ENCODE results near the gene SEC24A.
A peak's percentile ranks its signal among the peaks of the same experiment; 100 is the strongest.

Gene SEC24A

DNA sequence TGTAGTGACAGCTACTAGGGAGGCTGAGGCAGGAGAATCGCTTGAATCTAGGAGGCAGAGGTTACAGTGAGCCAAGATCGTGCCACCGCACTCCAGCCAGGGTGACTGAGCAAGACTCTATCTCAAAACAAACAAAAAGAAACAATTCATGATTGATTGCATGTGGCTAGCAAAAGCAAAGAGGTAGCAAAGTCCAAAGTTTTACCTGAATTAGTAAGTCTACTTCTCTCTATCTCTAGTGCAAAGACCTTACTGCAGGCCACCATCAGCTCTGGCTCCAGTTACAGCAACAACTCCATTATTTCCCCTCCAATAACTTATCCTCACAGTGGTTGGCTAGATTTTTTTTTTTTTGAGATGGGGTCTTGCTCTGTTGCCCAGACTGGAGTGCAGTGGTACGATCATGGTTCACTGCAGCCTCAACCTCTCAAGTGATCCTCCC, 9.8 kb upstream of the SEC24A start:
- no peaks in the 10 kb centered on the region for H3K27me3 ChIP-seq (ENCODE audit: insufficient read depth, low read length)
- no peak overlapping the region for H3K4me2 ChIP-seq (ENCODE audit: low read length)
- H2AFZ ChIP-seq (ENCODE audit: low read length): no peak overlapping the region
- no peaks in the 10 kb centered on the region for H3F3A ChIP-seq (ENCODE audit: insufficient read depth, low read length)
- no peaks in the 10 kb centered on the region for H4K20me1 ChIP-seq (ENCODE audit: insufficient read depth, low read length)
- TF ChIP-seq, protein P1, sequence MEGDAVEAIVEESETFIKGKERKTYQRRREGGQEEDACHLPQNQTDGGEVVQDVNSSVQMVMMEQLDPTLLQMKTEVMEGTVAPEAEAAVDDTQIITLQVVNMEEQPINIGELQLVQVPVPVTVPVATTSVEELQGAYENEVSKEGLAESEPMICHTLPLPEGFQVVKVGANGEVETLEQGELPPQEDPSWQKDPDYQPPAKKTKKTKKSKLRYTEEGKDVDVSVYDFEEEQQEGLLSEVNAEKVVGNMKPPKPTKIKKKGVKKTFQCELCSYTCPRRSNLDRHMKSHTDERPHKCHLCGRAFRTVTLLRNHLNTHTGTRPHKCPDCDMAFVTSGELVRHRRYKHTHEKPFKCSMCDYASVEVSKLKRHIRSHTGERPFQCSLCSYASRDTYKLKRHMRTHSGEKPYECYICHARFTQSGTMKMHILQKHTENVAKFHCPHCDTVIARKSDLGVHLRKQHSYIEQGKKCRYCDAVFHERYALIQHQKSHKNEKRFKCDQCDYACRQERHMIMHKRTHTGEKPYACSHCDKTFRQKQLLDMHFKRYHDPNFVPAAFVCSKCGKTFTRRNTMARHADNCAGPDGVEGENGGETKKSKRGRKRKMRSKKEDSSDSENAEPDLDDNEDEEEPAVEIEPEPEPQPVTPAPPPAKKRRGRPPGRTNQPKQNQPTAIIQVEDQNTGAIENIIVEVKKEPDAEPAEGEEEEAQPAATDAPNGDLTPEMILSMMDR (IDR thresholded peaks at IDR 0.05; ENCODE audit: low read length): no peak
- no peak for TF ChIP-seq EZH2 (IDR thresholded peaks at IDR 0.05; ENCODE audit: borderline replicate concordance, low read length)
- no peaks in the 10 kb centered on the region for H3K9me3 ChIP-seq (ENCODE audit: low read length)
- H3K4me1 ChIP-seq (ENCODE audit: insufficient read depth, low read length, severe bottlenecking): peaks cover 21% of the 10 kb centered on the region
- H3K27ac ChIP-seq (ENCODE audit: low read depth, low read length, poor library complexity, severe bottlenecking): no peak overlapping the region
- no peaks in the 10 kb centered on the region for H3K79me2 ChIP-seq (ENCODE audit: insufficient read depth, low read length)
- H3K4me3 ChIP-seq (ENCODE audit: low read depth, low read length, poor library complexity, severe bottlenecking): no peak overlapping the region
- H3K9me2 ChIP-seq (ENCODE audit: low read depth, low read length): no peaks in the 10 kb centered on the region
- H3K36me3 ChIP-seq (ENCODE audit: insufficient read depth, low read length): no peaks in the 10 kb centered on the region
- no peak overlapping the region for H3K9ac ChIP-seq (ENCODE audit: low read length)

DNA sequence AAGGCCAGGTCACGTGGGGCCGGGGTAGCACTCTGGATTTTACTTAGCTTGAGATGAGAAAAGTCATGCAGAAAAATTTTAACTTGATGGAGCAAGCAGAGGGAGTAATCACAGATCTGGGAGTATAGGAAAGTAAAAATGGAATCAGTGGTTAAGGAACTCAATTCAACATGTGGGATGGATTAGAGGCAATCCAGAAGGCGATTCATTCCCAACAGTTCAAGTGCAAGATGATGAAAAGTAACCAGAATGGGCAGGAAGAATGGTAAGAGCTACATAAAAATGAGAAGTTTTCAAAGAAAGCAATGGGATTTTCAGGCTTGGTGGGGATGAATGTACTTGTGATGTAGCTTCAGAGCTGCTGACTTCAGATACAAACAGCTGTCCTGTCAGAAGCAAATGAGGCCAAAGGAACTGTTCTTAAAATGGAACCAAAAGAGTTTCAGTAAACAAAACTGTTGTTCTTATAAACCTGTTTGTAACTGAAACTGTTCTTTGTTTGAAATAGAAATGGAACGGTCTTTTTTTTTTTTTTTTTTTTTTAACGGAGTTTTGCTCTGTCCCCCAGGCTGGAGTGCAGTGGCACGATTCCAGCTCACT, 5.6 kb upstream of the SEC24A start:
- H3K27me3 ChIP-seq (ENCODE audit: insufficient read depth, low read length): no peaks in the 10 kb centered on the region
- TF ChIP-seq, protein P1 (IDR thresholded peaks at IDR 0.05; ENCODE audit: low read length): no peak
- TF ChIP-seq EZH2 (IDR thresholded peaks at IDR 0.05; ENCODE audit: borderline replicate concordance, low read length): no peak
- H4K20me1 ChIP-seq (ENCODE audit: insufficient read depth, low read length): no peaks in the 10 kb centered on the region
- H3K4me3 ChIP-seq (ENCODE audit: low read depth, low read length, poor library complexity, severe bottlenecking): no peak overlapping the region
- no peaks in the 10 kb centered on the region for H3K9me2 ChIP-seq (ENCODE audit: low read depth, low read length)
- H3K9me3 ChIP-seq (ENCODE audit: low read length): no peaks in the 10 kb centered on the region
- no peaks in the 10 kb centered on the region for H3K79me2 ChIP-seq (ENCODE audit: insufficient read depth, low read length)
- no peaks in the 10 kb centered on the region for H3K36me3 ChIP-seq (ENCODE audit: insufficient read depth, low read length)
- peaks cover 24% of the 10 kb centered on the region for H3K4me1 ChIP-seq (ENCODE audit: insufficient read depth, low read length, severe bottlenecking)
- no peaks in the 10 kb centered on the region for H3F3A ChIP-seq (ENCODE audit: insufficient read depth, low read length)
- no peak overlapping the region for H3K4me2 ChIP-seq (ENCODE audit: low read length)
- no peak overlapping the region for H3K9ac ChIP-seq (ENCODE audit: low read length)
- H2AFZ ChIP-seq (ENCODE audit: low read length): no peak overlapping the region
- no peak overlapping the region for H3K27ac ChIP-seq (ENCODE audit: low read depth, low read length, poor library complexity, severe bottlenecking)

DNA sequence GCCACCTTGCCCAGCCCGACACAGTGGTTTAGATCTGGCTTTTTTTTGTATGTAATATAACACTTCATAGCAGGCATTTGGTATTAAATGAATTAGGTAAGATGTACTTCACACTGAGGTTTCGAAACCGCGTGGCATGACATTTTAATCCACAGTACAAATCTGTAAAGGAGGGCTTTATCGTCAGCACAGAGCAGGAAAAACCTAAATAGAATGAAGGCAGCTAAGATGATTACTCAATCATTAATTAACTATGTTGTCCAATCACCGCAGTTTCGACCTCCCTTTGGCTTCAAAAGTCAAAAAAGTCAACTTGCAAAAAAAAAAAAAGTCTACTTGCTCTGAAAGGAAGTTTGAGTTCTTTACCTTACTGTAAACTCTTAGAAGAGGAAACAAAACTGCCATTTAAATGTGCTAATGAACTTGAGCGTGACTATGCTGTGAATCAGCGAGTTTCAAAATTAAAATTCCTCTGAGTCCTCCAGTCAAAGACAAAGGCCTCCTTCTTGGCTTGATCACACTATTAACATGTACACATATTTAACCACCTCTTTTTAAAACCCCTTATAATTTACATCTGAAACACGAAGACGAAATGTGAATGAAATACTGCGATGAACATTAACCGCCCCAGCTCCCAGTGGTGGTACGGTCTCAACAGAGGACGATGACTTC, 698 bp upstream of the SEC24A start:
- peaks cover 25% of the 10 kb centered on the region for H3K79me2 ChIP-seq (ENCODE audit: insufficient read depth, low read length)
- peaks cover 39% of the 10 kb centered on the region for H3K4me1 ChIP-seq (ENCODE audit: insufficient read depth, low read length, severe bottlenecking)

More for the DNA sequence above, 698 bp upstream of the SEC24A start:
- Histone ChIP-seq H3K27ac (ENCODE audit: low read depth, low read length, poor library complexity, severe bottlenecking) (peak overlapping the region; percentile 95), H3F3A (ENCODE audit: insufficient read depth, low read length) (no peaks in the 10 kb centered on the region), H4K20me1 (ENCODE audit: insufficient read depth, low read length) (no peaks in the 10 kb centered on the region), H3K9me2 (ENCODE audit: low read depth, low read length) (no peaks in the 10 kb centered on the region), H3K36me3 (ENCODE audit: insufficient read depth, low read length) (no peaks in the 10 kb centered on the region), H3K27me3 (ENCODE audit: insufficient read depth, low read length) (no peaks in the 10 kb centered on the region), H3K9ac (ENCODE audit: low read length) (peak overlapping the region; percentile 86), H3K4me3 (ENCODE audit: low read depth, low read length, poor library complexity, severe bottlenecking) (peak overlapping the region; percentile 92), H2AFZ (ENCODE audit: low read length) (no peak overlapping the region), H3K4me2 (ENCODE audit: low read length) (peak overlapping the region; percentile 73), H3K9me3 (ENCODE audit: low read length) (no peaks in the 10 kb centered on the region)
- TF ChIP-seq, protein P1 (IDR thresholded peaks at IDR 0.05; ENCODE audit: low read length): no peak
- TF ChIP-seq EZH2 (IDR thresholded peaks at IDR 0.05; ENCODE audit: borderline replicate concordance, low read length): no peak
